Hepatocyte (in vitro differentiated cells): ENCODE measurements around the gene ZNF341.

Experiments
- CTCF ChIP-seq: fragments of 200-600 bp; sonication (generic); IDR thresholded peaks from 2 replicates; pipeline ENCODE4 v1.5.1; 2016; ENCODE audit warnings: antibody characterized with exemption, mild to moderate bottlenecking; ENCODE audit not compliant: poor library complexity
- EZH2 ChIP-seq: fragments of 200-600 bp; sonication (generic); IDR thresholded peaks from 2 replicates; pipeline ENCODE4 v1.6.1; 2016; ENCODE audit warnings: antibody characterized with exemption, mild to moderate bottlenecking, borderline replicate concordance

- TF ChIP-seq CTCF, result no peak
- TF ChIP-seq EZH2, result no peak
Observed at GRCh38 chr20:33837096-33837830, 105.5 kb downstream of the ZNF341 start.
